DOHH2 (cell line): Measurements from ENCODE around the gene PZP.
"Not testable (repeated sequence)": the region's sequence is repeated elsewhere in the genome, so short reads cannot be mapped to it uniquely, and the experiment has no call there.

Experiments
- H3F3A ChIP-seq: fragments of 200-600 bp; sonication (generic), shearing (Covaris generic); 2 replicates; pipeline ENCODE4 v1.6.0; 2016; ENCODE audit warnings: antibody characterized with exemption, mild to moderate bottlenecking; ENCODE audit not compliant: control insufficient read depth, insufficient read depth
- H3K27ac ChIP-seq: fragments of 200-600 bp; sonication (generic); 2 replicates; pipeline ENCODE4 v1.5.1; 2014; ENCODE audit warnings: low read depth, mild to moderate bottlenecking, low read length, moderate library complexity
- H3K27me3 ChIP-seq: fragments of 200-600 bp; sonication (generic); 2 replicates; pipeline ENCODE4 v1.6.1; 2014; ENCODE audit warnings: mild to moderate bottlenecking, low read length, mixed read lengths; ENCODE audit not compliant: control insufficient read depth
- H3K36me3 ChIP-seq: fragments of 200-600 bp; sonication (generic); 2 replicates; pipeline ENCODE4 v1.6.1; 2014; ENCODE audit warnings: mild to moderate bottlenecking, low read length, moderate library complexity, mixed read lengths; ENCODE audit not compliant: control insufficient read depth
- H3K4me1 ChIP-seq: fragments of 200-600 bp; sonication (generic); 2 replicates; pipeline ENCODE4 v1.6.1; 2014; ENCODE audit warnings: mild to moderate bottlenecking, low read length, mixed read lengths; ENCODE audit not compliant: control insufficient read depth
- H3K4me2 ChIP-seq: fragments of 200-600 bp; sonication (generic); 2 replicates; pipeline ENCODE4 v1.6.0; 2014; ENCODE audit warnings: mild to moderate bottlenecking, low read length, moderate library complexity
- H3K4me3 ChIP-seq: fragments of 200-600 bp; sonication (generic); 2 replicates; pipeline ENCODE4 v1.5.1; 2014; ENCODE audit warnings: mild to moderate bottlenecking, low read length, mixed read lengths
- H3K79me2 ChIP-seq: fragments of 200-600 bp; sonication (generic); 2 replicates; pipeline ENCODE4 v1.6.1; 2014; ENCODE audit warnings: mild to moderate bottlenecking, low read length, mixed read lengths; ENCODE audit not compliant: control insufficient read depth
- H3K9me2 ChIP-seq: fragments of 200-600 bp; sonication (generic); replicated peaks from 2 replicates; pipeline ENCODE4 v1.6.1; 2014; ENCODE audit warnings: mild to moderate bottlenecking, low read length, mixed read lengths; ENCODE audit not compliant: control insufficient read depth
- H3K9me3 ChIP-seq: fragments of 200-600 bp; sonication (generic); 2 replicates; pipeline ENCODE4 v1.6.1; 2014; ENCODE audit warnings: antibody characterized with exemption, low read length, mixed read lengths; ENCODE audit not compliant: control insufficient read depth, insufficient read depth
- H4K20me1 ChIP-seq: fragments of 200-600 bp; sonication (generic); 2 replicates; pipeline ENCODE4 v1.6.0; 2014; ENCODE audit warnings: low read depth, mild to moderate bottlenecking, antibody characterized with exemption, low read length, moderate library complexity; ENCODE audit not compliant: control insufficient read depth, insufficient read depth
- CTCF ChIP-seq: fragments of 200-600 bp; sonication (generic); IDR thresholded peaks from one replicate; pipeline ENCODE4 v1.5.1; 2014; ENCODE audit warnings: antibody characterized with exemption, mild to moderate bottlenecking, low read depth, low read length; ENCODE audit not compliant: poor library complexity, severe bottlenecking
- EZH2phosphoT487 ChIP-seq: fragments of 200-600 bp; sonication (generic); IDR thresholded peaks from 2 replicates; pipeline ENCODE4 v1.6.1; 2017; ENCODE audit warnings: borderline replicate concordance, mild to moderate bottlenecking, antibody characterized with exemption, low read length, moderate library complexity, mixed read lengths

Gene PZP

GRCh38 chr12:9143137-9143536 lies 65.1 kb downstream of the PZP start:
- Histone ChIP-seq H3K4me2 (no peak overlapping the region), H3K4me1 (no peaks in the 10 kb centered on the region), H3K36me3 (no peaks in the 10 kb centered on the region), H3K79me2 (no peaks in the 10 kb centered on the region), H3K27me3 (0 out of 2 replicates have a peak, but pooled peaks cover 3% of the 10 kb centered on the region), H3K9me2 (no peaks in the 10 kb centered on the region), H3K4me3 (no peak overlapping the region), H3F3A (no peaks in the 10 kb centered on the region), H3K27ac (no peak overlapping the region), H3K9me3 (no peaks in the 10 kb centered on the region), H4K20me1 (no peaks in the 10 kb centered on the region)
- TF ChIP-seq EZH2phosphoT487, result no peak

GRCh38 chr12:9139588-9140290 lies 68.5 kb downstream of the PZP start:
- H3F3A ChIP-seq, H3K27me3 ChIP-seq, H3K79me2 ChIP-seq, H3K4me2 ChIP-seq, H3K4me1 ChIP-seq, H3K9me3 ChIP-seq, H3K4me3 ChIP-seq, H3K36me3 ChIP-seq, H3K27ac ChIP-seq, H4K20me1 ChIP-seq, H3K9me2 ChIP-seq: not testable (repeated sequence)

GRCh38 chr12:9135903-9136310 lies 72.3 kb downstream of the PZP start:
- H3K79me2 ChIP-seq, result no peaks in the 10 kb centered on the region
- H3K27me3 ChIP-seq, result 0 out of 2 replicates have a peak, but pooled peaks cover 6% of the 10 kb centered on the region
- H3K27ac ChIP-seq, result no peak overlapping the region
- no peaks in the 10 kb centered on the region for H4K20me1 ChIP-seq
- no peak overlapping the region for H3K4me2 ChIP-seq
- no peaks in the 10 kb centered on the region for H3F3A ChIP-seq
- H3K4me1 ChIP-seq, result no peaks in the 10 kb centered on the region
- H3K9me2 ChIP-seq, result no peaks in the 10 kb centered on the region
- H3K4me3 ChIP-seq, result no peak overlapping the region
- TF ChIP-seq EZH2phosphoT487 (no peak), CTCF (no peak)
- no peaks in the 10 kb centered on the region for H3K36me3 ChIP-seq
- H3K9me3 ChIP-seq, result no peaks in the 10 kb centered on the region

GRCh38 chr12:9134981-9135628 lies 73.1 kb downstream of the PZP start:
- peak; percentile 74 for TF ChIP-seq CTCF
- no peak for TF ChIP-seq EZH2phosphoT487
- H3K4me2 ChIP-seq, result no peak overlapping the region

More at GRCh38 chr12:9134981-9135628, 73.1 kb downstream of the PZP start:
- Histone ChIP-seq H3K9me2 (no peaks in the 10 kb centered on the region), H3K9me3 (no peaks in the 10 kb centered on the region), H3K27ac (no peak overlapping the region), H3F3A (no peaks in the 10 kb centered on the region), H3K36me3 (no peaks in the 10 kb centered on the region), H3K4me1 (no peaks in the 10 kb centered on the region), H3K79me2 (no peaks in the 10 kb centered on the region), H3K4me3 (no peak overlapping the region), H4K20me1 (no peaks in the 10 kb centered on the region), H3K27me3 (0 out of 2 replicates have a peak, but pooled peaks cover 6% of the 10 kb centered on the region)
